Measurements from ENCODE around the gene ZNF12. TPM values are rescaled to one million over a fixed set of nuclear protein-coding genes. Genes with fewer than 3 reads are reported as not detected.

ZNF12 gene
- total RNA-seq, 4 donors from 2014 or later: 19.4 to 25.6 (median 23.5) TPM

- no peak for DNase-seq (ENCODE audit: extremely low spot score)
- Histone ChIP-seq H3K4me3 (no peak overlapping the region), H3K27ac (replicated peaks in 1 of 4) (no peak overlapping the region), H3K36me3 (peaks cover 28 to 72% (median 56%) of the 10 kb centered on the region in 4 donors), H3K9me3 (no peaks in the 10 kb centered on the region), H3K27me3 (no peaks in the 10 kb centered on the region), H3K4me1 (peaks cover 10 to 38% (median 31%) of the 10 kb centered on the region in 4 donors)
- intact Hi-C loops (cut with DNase I): no loop called here
- 83% methylated on average over 7 of the region's 15 CpGs for WGBS
- TF ChIP-seq POLR2A (IDR thresholded peaks at IDR 0.05; ENCODE audit: low read depth) (no peak), POLR2AphosphoS5 (IDR thresholded peaks at IDR 0.05) (no peak), EP300 (IDR thresholded peaks at IDR 0.05) (no peak), CTCF (IDR thresholded peaks at IDR 0.05) (no peak)
Measured at GRCh38 chr7:6641305-6642035, 65.3 kb downstream of the ZNF12 start.

GRCh38 chr7:6640246-6640721 is 66.5 kb downstream of the ZNF12 start:
- Histone ChIP-seq H3K27me3 (no peaks in the 10 kb centered on the region), H3K4me3 (no peak overlapping the region), H3K9me3 (no peaks in the 10 kb centered on the region), H3K36me3 (peaks cover 18 to 60% (median 44%) of the 10 kb centered on the region in 4 donors), H3K4me1 (peaks cover 14 to 43% (median 36%) of the 10 kb centered on the region in 4 donors), H3K27ac (replicated peaks in 1 of 4) (no peak overlapping the region)
- TF ChIP-seq POLR2AphosphoS5 (IDR thresholded peaks at IDR 0.05): no peak
- no peak for TF ChIP-seq EP300 (IDR thresholded peaks at IDR 0.05)
- no peak for TF ChIP-seq POLR2A (IDR thresholded peaks at IDR 0.05; ENCODE audit: low read depth)
- TF ChIP-seq CTCF (IDR thresholded peaks at IDR 0.05): no peak
- intact Hi-C loops (cut with DNase I): no loop called here
- WGBS: 64% methylated on average over 10 of the region's 11 CpGs
- DNase-seq (ENCODE audit: extremely low spot score): no peak

- no peak for DNase-seq (ENCODE audit: extremely low spot score)
- Histone ChIP-seq H3K4me1 (peaks cover 14 to 43% (median 36%) of the 10 kb centered on the region in 4 donors), H3K36me3 (peaks cover 12 to 54% (median 38%) of the 10 kb centered on the region in 4 donors), H3K4me3 (no peak overlapping the region), H3K27me3 (no peaks in the 10 kb centered on the region), H3K27ac (replicated peaks in 1 of 4) (no peak overlapping the region), H3K9me3 (no peaks in the 10 kb centered on the region)
- TF ChIP-seq POLR2AphosphoS5 (IDR thresholded peaks at IDR 0.05) (no peak), EP300 (IDR thresholded peaks at IDR 0.05) (no peak), POLR2A (IDR thresholded peaks at IDR 0.05; ENCODE audit: low read depth) (no peak), CTCF (IDR thresholded peaks at IDR 0.05) (no peak)
- intact Hi-C loops (cut with DNase I): loop anchor here (5.0 kb wide), 1 partner anchor 68 kb away; the partner anchor contains the start of gene ZNF12
- 96% methylated on average over 11 of the region's 11 CpGs for WGBS
Measured at GRCh38 chr7:6639627-6640026, 67.1 kb downstream of the ZNF12 start.

GRCh38 chr7:6639032-6639431 is 67.7 kb downstream of the ZNF12 start:
- Histone ChIP-seq H3K27me3 (no peaks in the 10 kb centered on the region), H3K36me3 (peaks cover 6 to 48% (median 32%) of the 10 kb centered on the region in 4 donors), H3K4me3 (no peak overlapping the region), H3K27ac (replicated peaks in 1 of 4) (no peak overlapping the region), H3K9me3 (no peaks in the 10 kb centered on the region), H3K4me1 (peaks cover 14 to 43% (median 36%) of the 10 kb centered on the region in 4 donors)
- no peak for DNase-seq (ENCODE audit: extremely low spot score)
- TF ChIP-seq POLR2A (IDR thresholded peaks at IDR 0.05; ENCODE audit: low read depth) (no peak), CTCF (IDR thresholded peaks at IDR 0.05) (no peak), POLR2AphosphoS5 (IDR thresholded peaks at IDR 0.05) (no peak), EP300 (IDR thresholded peaks at IDR 0.05) (no peak)
- WGBS: 81% methylated on average over 4 of the region's 4 CpGs
- intact Hi-C loops (cut with DNase I): loop anchor here (5.0 kb wide), 1 partner anchor 68 kb away; the partner anchor contains the start of gene ZNF12

Other genes starting within 250 kb of the ZNF12 start
- gene KDELR2, start 222.8 kb downstream of the ZNF12 start, total RNA-seq: 10 to 100 TPM; 53.7 to 68.2 (median 55.3) TPM
- gene GRID2IP, start 155.5 kb downstream of the ZNF12 start, total RNA-seq: not detected
- gene ZDHHC4, start 129.5 kb downstream of the ZNF12 start, total RNA-seq: 10 to 100 TPM; 41.5 to 57.4 (median 51.9) TPM
- 10 to 100 TPM; 22.5 to 38.9 (median 33.5) TPM for gene INTS15, start 116.9 kb downstream of the ZNF12 start, total RNA-seq
- gene ZNF853, start 91.3 kb downstream of the ZNF12 start, total RNA-seq: 10 to 100 TPM; 13.7 to 38.6 (median 23.6) TPM
- gene ZNF316, start 69.6 kb downstream of the ZNF12 start, total RNA-seq: 10 to 100 TPM; 24.0 to 38.9 (median 30.8) TPM
- under 1 TPM in 1 of 4 donors, not detected in 3; 0.26 TPM for gene RSPH10B2, start 47.2 kb upstream of the ZNF12 start, total RNA-seq
- 10 to 100 TPM; 15.4 to 70.6 (median 38.0) TPM for gene CCZ1B, start 119.3 kb upstream of the ZNF12 start, total RNA-seq